GM21526 (cell line): ENCODE results near the gene VTI1A.
"Not testable (repeated sequence)": the region's sequence is repeated elsewhere in the genome, so short reads cannot be mapped to it uniquely, and the experiment has no call there.

Experiments
- ATAC-seq: cut with Tn5 transposase; IDR thresholded peaks from one replicate; pipeline ENCODE4 v1.9.1; 2021; ENCODE audit warnings: moderate library complexity; ENCODE audit not compliant: unreplicated experiment, low FRiP score

Gene VTI1A

GRCh38 chr10:112536663-112537062 is 89.6 kb downstream of the VTI1A start:
- ATAC-seq = no peak

GRCh38 chr10:112538168-112538567 is 91.2 kb downstream of the VTI1A start:
- no peak for ATAC-seq

GRCh38 chr10:112539340-112539739 is 92.3 kb downstream of the VTI1A start:
- ATAC-seq = no peak

GRCh38 chr10:112542823-112543222 is 95.8 kb downstream of the VTI1A start:
- not testable (repeated sequence) for ATAC-seq

- peak; percentile 76 for ATAC-seq
Measured at GRCh38 chr10:112546474-112546873, 99.5 kb downstream of the VTI1A start.

- ATAC-seq = no peak
Measured at GRCh38 chr10:112548535-112549276, 101.7 kb downstream of the VTI1A start.

- no peak for ATAC-seq
Measured at GRCh38 chr10:112552593-112553110, 105.6 kb downstream of the VTI1A start.

GRCh38 chr10:112553315-112553714 is 106.3 kb downstream of the VTI1A start:
- ATAC-seq = no peak

- ATAC-seq = no peak
Measured at GRCh38 chr10:112554263-112554662, 107.2 kb downstream of the VTI1A start.

GRCh38 chr10:112557197-112557596 is 110.2 kb downstream of the VTI1A start:
- ATAC-seq = no peak

- ATAC-seq = no peak
Measured at GRCh38 chr10:112558476-112559142, 111.6 kb downstream of the VTI1A start.

GRCh38 chr10:112559349-112559748 is 112.3 kb downstream of the VTI1A start:
- no peak for ATAC-seq

- no peak for ATAC-seq
Measured at GRCh38 chr10:112562122-112562521, 115.1 kb downstream of the VTI1A start.

- ATAC-seq = no peak
Measured at GRCh38 chr10:112562809-112563663, 116.0 kb downstream of the VTI1A start.

- ATAC-seq = no peak
Measured at GRCh38 chr10:112564337-112564736, 117.3 kb downstream of the VTI1A start.

- no peak for ATAC-seq
Measured at GRCh38 chr10:112565434-112566053, 118.5 kb downstream of the VTI1A start.

- ATAC-seq = no peak
Measured at GRCh38 chr10:112570585-112570984, 123.6 kb downstream of the VTI1A start.

- ATAC-seq = no peak
Measured at GRCh38 chr10:112579578-112579977, 132.6 kb downstream of the VTI1A start.

GRCh38 chr10:112580267-112580666 is 133.3 kb downstream of the VTI1A start:
- ATAC-seq = no peak

- ATAC-seq = no peak
Measured at GRCh38 chr10:112581921-112582320, 134.9 kb downstream of the VTI1A start.
